GM19023 (cell line): Measurements from ENCODE around the gene PPM1L.
"Not testable (repeated sequence)": the region's sequence is repeated elsewhere in the genome, so short reads cannot be mapped to it uniquely, and the experiment has no call there.

Experiments
- ATAC-seq: cut with Tn5 transposase; IDR thresholded peaks from one replicate; pipeline ENCODE4 v1.9.1; 2021; ENCODE audit warnings: mild to moderate bottlenecking, moderate library complexity; ENCODE audit not compliant: unreplicated experiment

The PPM1L gene

GRCh38 chr3:160755776-160756304, at the start of gene PPM1L:
TSS of gene PPM1L (plus strand) at chr3:160756231.
- ATAC-seq = peak; percentile 44

DNA sequence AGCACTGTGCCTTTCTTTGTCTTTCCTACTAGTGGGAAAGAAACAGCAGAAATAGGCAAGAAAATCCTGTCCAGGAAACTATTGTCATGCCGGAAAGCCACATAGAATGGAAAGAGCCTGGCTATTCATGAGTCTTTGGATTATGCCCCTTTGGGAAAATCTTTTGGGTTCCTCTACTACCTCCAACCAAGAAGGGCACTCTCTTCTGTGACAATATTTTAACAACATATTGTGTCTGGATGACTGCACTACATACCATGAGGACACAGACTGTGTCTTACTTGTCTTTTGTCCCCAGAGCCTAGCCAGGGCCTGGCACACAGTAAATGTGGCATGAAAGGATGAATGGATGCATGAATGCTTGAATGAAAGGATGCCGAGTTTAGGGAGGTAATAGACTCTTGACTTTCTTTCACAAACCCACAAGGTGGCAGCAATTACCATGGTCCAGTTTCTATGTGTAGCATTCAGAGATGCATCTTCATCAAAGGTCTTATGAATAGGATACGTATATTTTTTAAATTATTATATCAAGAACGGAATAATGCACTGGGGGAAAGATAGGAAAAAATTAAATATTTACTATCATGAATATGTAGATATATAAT, 48.7 kb upstream of the PPM1L start:
- no peak for ATAC-seq

DNA sequence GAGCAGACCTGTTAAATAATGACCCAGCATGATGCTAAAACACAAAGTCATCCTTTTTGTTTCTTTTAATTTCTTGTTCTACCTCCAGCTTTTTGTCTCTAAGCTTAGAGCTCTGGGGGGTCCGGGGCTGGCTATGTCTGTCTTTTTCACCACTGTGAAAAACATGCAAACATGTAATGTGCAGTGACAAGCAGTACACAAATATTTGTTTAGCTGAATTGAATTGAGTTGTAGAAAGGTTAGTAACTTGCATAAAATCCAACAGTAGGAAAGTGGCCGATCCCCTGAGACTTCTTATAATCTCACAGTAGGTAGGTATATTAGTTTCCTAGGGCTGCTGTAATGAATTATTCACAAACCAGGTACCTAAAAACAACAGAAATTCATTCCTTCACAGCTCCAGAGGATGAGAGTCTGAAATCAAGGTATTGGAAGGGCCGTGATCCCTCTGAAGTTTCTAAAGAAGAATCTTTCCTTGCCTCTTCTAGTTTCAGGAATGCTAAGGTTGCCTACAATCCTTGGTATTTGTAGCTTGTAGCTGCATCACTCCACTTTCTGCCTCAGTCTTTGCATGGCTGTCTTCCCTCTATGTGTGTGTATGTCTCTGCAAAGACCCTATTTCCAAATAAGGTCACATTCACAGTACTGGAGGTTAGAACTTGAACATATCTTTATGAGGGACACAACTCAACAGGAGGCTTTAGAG, 46.4 kb upstream of the PPM1L start:
- no peak for ATAC-seq

- not testable (repeated sequence) for ATAC-seq
Observed at GRCh38 chr3:160713144-160713543, 42.9 kb upstream of the PPM1L start.

DNA sequence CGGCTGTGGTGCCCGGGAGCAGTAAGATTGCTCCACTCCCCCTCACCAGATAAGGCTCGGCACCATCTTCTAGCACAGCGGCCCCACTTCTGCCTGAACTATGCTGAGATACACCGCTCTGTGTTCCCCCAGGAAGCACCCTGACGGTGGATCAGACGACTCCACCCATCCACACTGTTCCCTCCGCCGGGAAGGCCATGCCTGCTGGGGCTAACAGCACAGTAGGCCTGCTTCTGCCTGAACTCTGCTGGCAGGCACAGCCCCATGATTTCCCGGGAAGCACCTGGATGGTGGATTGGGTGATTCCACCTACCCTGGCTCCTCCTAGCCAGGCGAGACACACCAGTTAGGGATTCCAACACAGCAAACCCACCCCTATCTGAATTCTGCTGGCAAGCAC, 36.3 kb upstream of the PPM1L start:
- peak; percentile 25 for ATAC-seq

- ATAC-seq = peak; percentile 66
Observed at GRCh38 chr3:160720123-160720746, 35.8 kb upstream of the PPM1L start.

DNA sequence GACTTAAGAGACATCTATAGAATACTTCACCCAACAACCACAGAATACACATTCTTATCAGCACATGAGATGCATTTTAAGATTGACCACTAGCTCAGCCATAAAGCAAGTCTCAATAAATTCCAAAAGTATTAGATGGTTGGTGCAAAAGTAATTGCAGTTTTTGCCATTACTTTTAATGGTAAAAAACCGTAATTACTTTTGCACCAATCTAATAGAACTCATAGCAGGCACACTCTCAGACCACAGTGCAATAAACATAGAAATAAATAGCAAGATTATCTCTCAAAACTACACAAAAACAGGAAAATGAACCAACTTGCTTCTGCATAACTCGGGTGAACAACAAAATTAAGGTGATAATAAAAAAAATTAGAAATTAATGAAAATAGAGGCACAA, 33.7 kb upstream of the PPM1L start:
- ATAC-seq = no peak

- no peak for ATAC-seq
Observed at GRCh38 chr3:160725338-160725737, 30.7 kb upstream of the PPM1L start.

DNA sequence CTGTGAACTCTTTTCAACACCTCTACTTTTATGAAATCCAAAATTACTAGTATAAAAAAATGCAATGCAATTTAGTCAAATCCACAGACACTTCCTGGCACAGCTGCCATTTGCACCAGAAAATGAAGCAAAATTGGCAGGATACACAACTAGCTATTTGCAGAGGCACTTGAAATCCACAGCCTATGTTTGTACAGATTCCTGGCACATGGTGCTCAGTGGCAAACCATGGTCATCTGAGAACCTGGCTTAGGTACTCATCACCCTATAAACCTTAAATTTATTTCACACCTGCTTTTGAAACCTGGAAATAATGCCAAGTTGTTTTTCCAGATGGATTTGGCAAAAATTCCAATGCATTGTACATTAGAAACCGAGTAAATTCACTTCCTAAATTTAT, 20.2 kb upstream of the PPM1L start:
- ATAC-seq = no peak

- no peak for ATAC-seq
Observed at GRCh38 chr3:160738048-160738447, 18.0 kb upstream of the PPM1L start.

GRCh38 chr3:160739079-160739478, 17.0 kb upstream of the PPM1L start:
- no peak for ATAC-seq

DNA sequence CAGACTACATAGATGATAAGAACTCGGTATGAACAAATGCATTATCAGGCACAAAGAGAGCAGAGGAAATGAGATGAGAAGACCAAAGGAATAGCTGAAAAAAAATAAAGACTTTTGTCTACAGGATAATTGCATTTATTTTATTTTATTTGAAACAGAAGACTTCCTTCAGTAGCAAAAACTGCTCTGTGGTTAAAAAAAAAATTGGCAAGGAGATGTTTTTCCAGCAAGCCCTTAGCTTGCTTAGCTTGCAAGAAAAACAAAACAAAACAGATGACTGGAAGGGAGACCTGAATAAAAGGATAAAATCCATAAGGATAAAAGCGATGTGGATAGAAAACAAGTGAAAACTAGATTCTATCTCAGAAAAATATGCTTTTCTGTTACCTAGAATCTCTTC, 9.1 kb upstream of the PPM1L start:
- ATAC-seq = no peak

DNA sequence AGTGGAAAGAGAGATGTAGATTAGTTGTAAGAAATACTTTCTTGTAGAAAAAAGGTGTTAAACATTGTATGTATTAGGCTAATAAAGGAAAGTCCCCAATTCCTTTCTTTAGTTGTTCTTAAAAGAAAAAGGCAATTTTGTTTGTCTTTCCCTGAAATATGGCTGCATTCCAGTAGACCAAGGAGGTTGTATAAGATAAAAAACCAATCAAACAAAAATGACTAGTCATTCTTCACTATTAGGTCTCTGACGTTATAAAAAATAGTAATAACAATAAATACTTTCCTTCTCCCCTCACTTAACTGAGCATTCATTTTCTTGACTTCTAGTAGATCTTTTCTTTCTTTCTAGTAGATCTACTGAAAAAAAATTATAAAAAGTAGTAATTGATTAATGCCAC, 8.6 kb upstream of the PPM1L start:
- no peak for ATAC-seq

DNA sequence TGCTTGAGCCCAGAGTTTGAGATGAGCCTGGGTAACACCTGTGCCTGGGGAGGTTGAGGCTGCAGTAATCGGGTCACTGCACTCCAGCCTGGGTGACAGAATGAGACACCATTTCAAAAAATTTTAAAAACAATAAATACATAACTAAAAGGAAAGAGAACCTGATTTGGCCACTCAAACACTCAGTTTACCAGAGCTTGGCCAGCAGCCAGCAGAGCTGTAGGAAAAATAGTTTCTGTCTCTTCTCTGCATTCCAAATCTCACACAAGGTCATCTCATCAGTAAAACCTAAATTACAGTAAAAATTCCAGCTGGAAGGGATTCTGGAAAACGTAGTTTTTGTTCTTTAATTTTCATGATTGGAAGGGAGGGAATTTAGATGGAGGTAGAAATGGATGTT, 7.8 kb upstream of the PPM1L start:
- ATAC-seq = no peak

DNA sequence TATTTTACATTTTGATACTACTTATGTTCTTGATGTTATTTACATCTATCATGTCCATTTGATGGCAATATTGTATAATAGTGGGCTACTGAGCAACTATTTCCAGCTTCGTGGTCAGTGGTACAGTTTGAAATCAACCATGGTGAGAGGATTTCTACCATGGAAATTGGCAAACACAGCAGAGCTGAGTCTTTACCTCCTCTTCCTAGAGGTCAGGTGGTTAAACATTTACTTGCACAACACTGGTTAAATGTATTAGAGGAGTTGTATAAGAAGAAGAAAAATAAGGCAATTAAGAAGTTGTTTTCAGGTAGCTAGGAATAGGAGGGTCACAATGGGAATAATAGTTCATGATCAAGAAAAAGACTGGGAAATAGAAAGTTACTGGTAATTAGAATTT, 7.2 kb upstream of the PPM1L start:
- ATAC-seq = no peak

GRCh38 chr3:160753953-160754352, 2.1 kb upstream of the PPM1L start:
- no peak for ATAC-seq

- no peak for ATAC-seq
Observed at GRCh38 chr3:160754371-160754854, 1.6 kb upstream of the PPM1L start.

DNA sequence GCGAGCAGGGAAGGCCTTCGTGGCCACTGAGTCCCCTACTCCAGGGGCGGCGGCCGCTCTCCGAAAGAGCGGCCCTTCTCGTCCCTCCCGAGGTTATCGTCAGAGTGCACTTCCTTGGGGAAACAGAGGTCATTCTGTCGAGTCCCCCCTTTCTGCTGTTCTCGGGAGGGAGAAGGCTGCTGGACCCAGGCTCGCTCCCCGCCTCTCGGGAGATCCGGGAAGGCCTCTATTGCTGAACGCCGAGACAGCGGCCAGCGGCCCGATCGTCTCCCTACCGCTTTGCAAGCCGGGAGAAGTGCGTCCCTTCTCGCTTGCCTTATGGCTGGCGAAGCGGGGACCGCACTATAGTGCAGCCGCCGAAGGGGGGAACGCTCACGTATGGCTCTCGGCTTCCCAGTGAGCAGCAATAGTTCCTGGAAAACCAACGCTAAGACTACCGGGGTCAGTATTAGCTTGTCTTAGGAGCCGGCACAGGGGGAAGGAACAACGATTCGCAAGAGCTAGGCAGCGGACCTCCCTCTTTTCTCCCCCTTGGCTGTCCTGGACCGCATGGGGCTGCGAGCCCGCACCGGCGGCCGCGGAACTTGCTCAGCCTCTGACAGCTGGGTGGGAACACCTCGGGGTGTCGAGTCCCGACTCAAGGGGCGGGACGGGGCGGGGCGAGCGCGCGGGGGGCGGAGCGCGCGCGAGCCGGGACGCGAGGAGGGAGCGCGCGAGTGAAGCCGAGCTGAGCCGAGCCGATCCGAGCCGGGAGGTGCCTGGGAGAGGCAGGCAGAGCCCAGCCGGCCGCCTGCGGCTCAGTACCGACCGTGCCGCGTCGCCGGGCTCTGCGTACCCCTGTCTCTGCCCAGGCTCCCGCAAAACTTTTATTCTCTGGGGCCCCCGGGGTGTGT, 930 bp upstream of the PPM1L start:
- ATAC-seq = peak; percentile 85

- ATAC-seq = no peak
Observed at GRCh38 chr3:160757233-160758106, 1.4 kb downstream of the PPM1L start.
